Mammary epithelial cell (primary cell): Measurements from ENCODE around the gene PGA3.
"Not testable (repeated sequence)": the region's sequence is repeated elsewhere in the genome, so short reads cannot be mapped to it uniquely, and the experiment has no call there.

Source experiments
- EZH2 ChIP-seq: IDR thresholded peaks from 2 replicates; pipeline ENCODE4 v1.6.1; 2012; ENCODE audit warnings: low read length, inconsistent platforms, borderline replicate concordance
- TF ChIP-seq, protein P1 (sequence below), 2 donors: IDR thresholded peaks in 1 of 2; conservative IDR thresholded peaks in 1 of 2; 2 replicates each; pipeline ENCODE4 v1.5.1; 2011 to 2012; ENCODE audit warnings: inconsistent platforms in 2 of 2, low read length in 2 of 2, mild to moderate bottlenecking in 2 of 2, control low read depth in 1 of 2, low read depth in 1 of 2; ENCODE audit not compliant: insufficient read depth in 1 of 2; ENCODE audit errors: extremely low read depth in 1 of 2

DNA sequence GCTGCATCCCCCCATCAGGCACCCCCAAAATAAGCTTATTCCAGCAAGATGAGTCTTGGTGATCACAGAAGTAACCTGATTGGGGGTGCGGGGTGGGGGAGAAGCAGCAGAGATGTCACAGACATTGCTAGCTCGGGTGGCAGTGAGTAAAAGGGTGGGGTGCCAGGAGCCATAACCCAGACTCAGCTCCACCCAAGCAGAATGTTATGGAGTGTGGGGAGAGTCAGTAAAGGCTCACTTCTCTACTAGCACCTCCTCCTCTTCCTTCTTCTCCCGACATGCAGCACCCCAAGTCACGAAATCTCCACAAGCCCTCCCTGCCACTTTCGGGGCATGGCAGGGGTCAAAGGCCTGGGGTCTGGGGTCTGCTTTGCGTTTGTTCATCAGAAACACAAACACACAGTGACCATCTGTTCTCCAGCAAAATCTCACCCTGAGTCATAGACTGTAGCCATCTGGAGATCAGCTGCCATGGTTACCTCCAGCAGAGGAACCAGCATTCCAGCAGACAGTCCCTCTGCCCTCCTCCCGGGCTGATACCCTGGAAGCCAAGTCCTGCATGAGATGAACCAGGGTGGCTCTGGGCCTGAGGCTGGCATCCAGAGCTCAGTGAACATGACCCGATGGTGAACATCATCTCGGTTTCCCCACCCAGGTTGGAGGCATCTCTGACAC lies 4.5 kb downstream of the PGA3 start:
- TF ChIP-seq, protein P1, sequence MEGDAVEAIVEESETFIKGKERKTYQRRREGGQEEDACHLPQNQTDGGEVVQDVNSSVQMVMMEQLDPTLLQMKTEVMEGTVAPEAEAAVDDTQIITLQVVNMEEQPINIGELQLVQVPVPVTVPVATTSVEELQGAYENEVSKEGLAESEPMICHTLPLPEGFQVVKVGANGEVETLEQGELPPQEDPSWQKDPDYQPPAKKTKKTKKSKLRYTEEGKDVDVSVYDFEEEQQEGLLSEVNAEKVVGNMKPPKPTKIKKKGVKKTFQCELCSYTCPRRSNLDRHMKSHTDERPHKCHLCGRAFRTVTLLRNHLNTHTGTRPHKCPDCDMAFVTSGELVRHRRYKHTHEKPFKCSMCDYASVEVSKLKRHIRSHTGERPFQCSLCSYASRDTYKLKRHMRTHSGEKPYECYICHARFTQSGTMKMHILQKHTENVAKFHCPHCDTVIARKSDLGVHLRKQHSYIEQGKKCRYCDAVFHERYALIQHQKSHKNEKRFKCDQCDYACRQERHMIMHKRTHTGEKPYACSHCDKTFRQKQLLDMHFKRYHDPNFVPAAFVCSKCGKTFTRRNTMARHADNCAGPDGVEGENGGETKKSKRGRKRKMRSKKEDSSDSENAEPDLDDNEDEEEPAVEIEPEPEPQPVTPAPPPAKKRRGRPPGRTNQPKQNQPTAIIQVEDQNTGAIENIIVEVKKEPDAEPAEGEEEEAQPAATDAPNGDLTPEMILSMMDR (conservative IDR thresholded peaks at IDR 0.05 in 1 of 2, IDR thresholded peaks at IDR 0.05 in 1 of 2; ENCODE audit: extremely low read depth in 1 of 2, insufficient read depth in 1 of 2, low read depth in 1 of 2, low read length in 2 of 2), result not testable (repeated sequence)
- not testable (repeated sequence) for TF ChIP-seq EZH2
